CMK (cell line): ENCODE results near the gene ST6GALNAC3.

Source experiments
- DNase-seq: peaks from one replicate; pipeline ENCODE4 v3.0.0-alpha.2; 2010; ENCODE audit warnings: low read depth

The ST6GALNAC3 gene

GRCh38 chr1:76583875-76584477, 509.4 kb downstream of the ST6GALNAC3 start:
- no peak for DNase-seq

- DNase-seq: no peak
These were observed 511.6 kb downstream of the ST6GALNAC3 start for GRCh38 chr1:76585980-76586674.

- DNase-seq: no peak
These were observed 512.7 kb downstream of the ST6GALNAC3 start for GRCh38 chr1:76587212-76587611.

DNA sequence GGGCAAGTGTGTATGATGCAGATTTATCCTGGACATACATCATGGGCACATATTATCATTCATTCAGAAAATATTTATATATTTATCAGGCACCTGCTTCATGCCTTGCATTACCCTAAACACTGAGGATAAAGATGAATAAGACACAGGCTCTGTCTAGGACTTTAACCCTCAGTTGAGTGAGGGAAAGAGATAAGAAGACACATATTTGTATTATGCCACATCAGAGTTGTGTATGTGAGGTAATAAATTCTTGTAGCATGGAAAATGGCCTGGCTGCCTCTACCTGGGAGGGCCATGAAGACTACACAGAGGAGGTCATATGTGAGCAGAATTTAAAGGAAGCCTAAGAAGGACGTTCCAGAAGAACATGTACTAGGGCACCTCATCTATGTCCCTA, 516.9 kb downstream of the ST6GALNAC3 start:
- DNase-seq: no peak

- no peak for DNase-seq
These were observed 517.4 kb downstream of the ST6GALNAC3 start for GRCh38 chr1:76591963-76592362.

DNA sequence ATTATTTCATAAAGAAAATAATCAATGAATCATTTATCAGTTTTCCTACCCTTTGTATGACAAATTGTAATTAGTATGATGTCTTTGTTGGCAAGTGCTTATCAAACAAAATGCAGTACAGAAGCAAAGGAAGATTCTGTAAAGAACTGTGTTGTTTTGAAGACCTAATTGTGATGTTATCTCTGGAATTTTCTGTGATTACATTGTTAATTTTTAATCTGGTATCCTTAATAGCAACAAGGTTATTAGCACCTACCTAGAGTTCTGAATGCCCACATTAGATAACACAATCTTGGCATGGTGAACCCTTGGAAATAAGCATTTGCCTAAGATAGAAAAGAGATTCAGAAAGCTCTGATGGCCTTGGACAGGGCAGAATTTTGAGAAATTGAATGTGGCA, 518.6 kb downstream of the ST6GALNAC3 start:
- no peak for DNase-seq

- no peak for DNase-seq
These were observed 519.1 kb downstream of the ST6GALNAC3 start for GRCh38 chr1:76593618-76594017.

DNA sequence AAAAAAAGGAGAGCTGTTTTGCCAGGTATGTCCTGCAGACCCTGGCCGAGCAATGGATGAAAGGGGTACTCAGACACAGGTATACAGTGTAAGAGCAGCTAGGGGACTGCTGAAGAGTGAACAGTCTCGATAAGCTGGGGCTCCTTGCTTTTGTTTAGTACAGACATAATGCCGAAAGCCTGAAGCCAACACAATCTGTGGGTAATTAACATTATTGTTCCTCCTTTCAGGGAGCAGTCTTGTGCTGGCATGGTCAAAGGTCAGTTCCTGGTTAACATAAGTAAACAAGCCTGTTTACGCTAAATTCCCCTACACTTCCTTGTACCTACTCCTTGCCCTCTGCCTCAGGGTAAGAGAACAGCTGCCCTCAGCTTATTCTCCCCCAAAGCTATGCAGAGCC, 520.5 kb downstream of the ST6GALNAC3 start:
- DNase-seq: no peak

GRCh38 chr1:76601465-76601864, 526.9 kb downstream of the ST6GALNAC3 start:
- DNase-seq: no peak

DNA sequence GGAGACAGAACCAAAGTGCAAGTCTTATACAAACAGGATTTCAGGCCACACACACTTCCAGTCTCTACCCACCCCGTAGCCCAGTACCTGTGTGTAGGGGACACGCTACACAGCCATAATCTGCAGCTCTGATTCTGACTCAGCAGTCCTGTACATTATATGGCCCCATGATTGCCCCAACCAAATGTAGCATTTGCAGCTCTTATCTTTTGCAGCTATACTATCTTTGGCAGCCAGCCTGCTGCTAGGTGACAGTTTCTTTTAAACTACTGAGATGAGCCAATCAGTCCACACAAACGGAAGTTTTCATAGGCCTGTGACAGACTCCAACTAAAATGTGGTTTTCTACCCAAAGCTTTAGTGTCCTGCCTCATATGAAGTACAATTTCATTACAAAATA, 533.2 kb downstream of the ST6GALNAC3 start:
- DNase-seq: peak; percentile 60

DNA sequence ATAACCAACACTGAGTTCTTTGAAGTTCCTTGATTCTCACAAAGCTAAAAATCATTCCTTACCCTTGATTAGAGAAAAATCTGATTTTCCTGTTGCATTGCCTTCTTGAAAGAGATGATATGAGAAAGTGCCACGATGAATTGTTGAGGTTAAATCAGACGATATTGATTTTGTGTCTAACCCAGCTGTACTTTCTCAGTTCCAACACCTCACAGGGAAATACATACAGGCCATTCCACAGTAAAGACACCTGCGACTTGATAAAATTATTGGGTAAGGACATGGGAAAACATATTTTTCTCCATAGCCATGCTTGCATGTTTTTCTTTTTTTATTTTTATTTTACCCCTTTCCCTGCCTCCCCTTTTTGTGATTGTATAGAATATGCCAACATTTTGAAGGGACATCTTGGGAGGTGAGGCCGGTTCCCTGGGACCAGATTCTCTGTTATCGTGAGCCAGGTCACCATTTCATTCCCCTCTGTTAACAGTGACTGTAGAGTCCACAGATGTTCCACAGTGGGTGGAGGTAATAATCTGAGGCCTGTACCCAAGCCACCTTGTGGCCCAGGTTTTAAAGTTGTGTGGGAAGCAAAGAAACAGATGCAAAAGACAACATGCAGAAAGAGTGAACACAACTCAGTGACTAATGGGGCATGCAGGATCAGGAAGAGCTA, 537.4 kb downstream of the ST6GALNAC3 start:
- no peak for DNase-seq

DNA sequence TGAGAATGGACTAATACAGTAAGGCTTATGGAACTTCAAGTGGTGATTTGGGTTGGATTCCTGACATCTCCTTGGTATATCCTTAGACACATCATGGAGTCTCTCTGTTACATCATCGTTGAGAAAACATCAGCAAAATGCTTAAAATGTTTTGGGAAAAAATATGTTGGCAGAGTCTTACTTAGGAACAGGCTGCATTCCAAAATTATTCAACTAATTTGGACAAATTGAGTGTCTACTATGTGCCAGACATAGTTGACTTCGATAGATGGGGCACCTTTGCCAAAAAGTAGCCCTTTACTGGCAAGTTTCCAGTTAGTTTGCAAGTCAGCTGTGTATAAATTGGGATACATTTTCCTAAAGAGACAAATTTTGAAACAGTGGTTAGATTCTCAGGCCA, 539.3 kb downstream of the ST6GALNAC3 start:
- DNase-seq: no peak

GRCh38 chr1:76615253-76616035, 540.9 kb downstream of the ST6GALNAC3 start:
- no peak for DNase-seq

- no peak for DNase-seq
These were observed 545.8 kb downstream of the ST6GALNAC3 start for GRCh38 chr1:76620371-76620770.

GRCh38 chr1:76622774-76623528, 548.4 kb downstream of the ST6GALNAC3 start:
- DNase-seq: no peak

- no peak for DNase-seq
These were observed 551.5 kb downstream of the ST6GALNAC3 start for GRCh38 chr1:76625886-76626678.

DNA sequence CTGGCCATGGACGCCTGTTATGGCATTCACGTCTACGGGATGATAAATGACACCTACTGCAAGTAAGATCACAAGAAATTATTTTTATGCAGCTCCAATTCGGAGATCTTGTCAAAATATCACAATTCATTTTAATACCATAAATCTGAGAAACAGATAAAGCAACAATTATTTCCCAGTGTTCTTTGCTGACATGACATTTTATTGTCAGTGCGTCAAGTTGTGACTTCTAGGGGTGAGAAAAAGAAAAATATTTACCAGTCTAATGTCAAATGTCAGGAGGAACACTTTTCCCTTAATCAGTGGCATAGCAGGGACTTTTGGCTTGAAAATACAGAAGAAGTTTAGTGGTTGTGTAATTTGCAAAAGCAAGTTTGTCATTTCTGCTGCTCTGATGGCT, 553.0 kb downstream of the ST6GALNAC3 start:
- no peak for DNase-seq

DNA sequence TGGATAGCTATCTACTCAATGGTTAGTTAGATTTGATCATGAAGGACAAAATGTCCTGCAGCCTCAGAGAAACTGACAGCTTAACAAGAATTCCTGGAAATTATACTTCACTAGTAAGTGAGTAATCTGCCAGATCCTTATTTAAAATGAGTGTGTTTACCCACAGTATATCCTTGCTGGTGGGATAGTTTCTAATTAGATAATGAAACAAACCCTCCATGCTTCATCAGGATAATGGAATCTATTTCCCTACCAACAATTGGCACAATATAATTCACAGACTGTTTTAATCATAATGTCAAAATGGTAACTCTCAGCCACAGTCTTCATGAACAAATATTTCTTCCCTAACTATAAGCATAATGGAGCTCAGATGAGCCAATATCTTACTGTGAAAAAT, 553.4 kb downstream of the ST6GALNAC3 start:
- no peak for DNase-seq

GRCh38 chr1:76632136-76632535, 557.6 kb downstream of the ST6GALNAC3 start:
- no peak for DNase-seq

GRCh38 chr1:76635784-76636183, 561.2 kb downstream of the ST6GALNAC3 start:
- DNase-seq: no peak

GRCh38 chr1:76639181-76639580, 564.6 kb downstream of the ST6GALNAC3 start:
- no peak for DNase-seq
